ES-I3 (cell line): ENCODE results near the gene NR2E1.

Experiments
- H3K36me3 ChIP-seq: 2 replicates; pipeline ENCODE4 v1.6.1; 2013; ENCODE audit warnings: mild to moderate bottlenecking, low read length, control low read depth, moderate library complexity; ENCODE audit not compliant: insufficient read depth
- H3K4me1 ChIP-seq: 2 replicates; pipeline ENCODE4 v1.6.1; 2013; ENCODE audit warnings: mild to moderate bottlenecking, control low read depth, low read length; ENCODE audit not compliant: insufficient read depth
- H3K9ac ChIP-seq: 2 replicates; pipeline ENCODE4 v1.6.1; 2013; ENCODE audit warnings: low read depth, mild to moderate bottlenecking, low read length, moderate library complexity
- H3K9me3 ChIP-seq: 2 replicates; pipeline ENCODE4 v1.6.1; 2013; ENCODE audit warnings: mild to moderate bottlenecking, low read length, moderate library complexity; ENCODE audit not compliant: control insufficient read depth, insufficient read depth

NR2E1 gene

GRCh38 chr6:108238322-108238721, 72.5 kb downstream of the NR2E1 start:
- Histone ChIP-seq H3K9ac (no peak overlapping the region), H3K4me1 (no peaks in the 10 kb centered on the region), H3K36me3 (no peaks in the 10 kb centered on the region), H3K9me3 (no peaks in the 10 kb centered on the region)
